ENCODE results near the gene FN3KRP. TPM values are rescaled to one million over a fixed set of nuclear protein-coding genes. Genes with fewer than 3 reads are reported as not detected.

Gene FN3KRP
- total and polyA plus RNA-seq, 3 donors from 2014 or later: 26.9 to 30.2 (median 29.3) TPM

- intact Hi-C loops (cut with DNase I; ENCODE audit: low total_unique reads): no loop called here
These were observed 17.0 kb upstream of the FN3KRP start for GRCh38 chr17:82699551-82699950.

GRCh38 chr17:82702231-82702927 lies 14.1 kb upstream of the FN3KRP start:
- DNase-seq: no peak
- TF ChIP-seq CTCF (IDR thresholded peaks at IDR 0.05) (no peak), POLR2A (IDR thresholded peaks at IDR 0.05) (no peak)
- H3K4me3 ChIP-seq: no peak overlapping the region
- intact Hi-C loops (cut with DNase I; ENCODE audit: low total_unique reads): no loop called here
- H3K27ac ChIP-seq: no peak overlapping the region
- no peaks in the 10 kb centered on the region for H3K9me3 ChIP-seq
- no peaks in the 10 kb centered on the region for H3K36me3 ChIP-seq (ENCODE audit: low read depth, missing control alignments)
- H3K4me1 ChIP-seq: no peaks in the 10 kb centered on the region
- 56 to 59% methylated on average over 19 to 20 of the region's 20 CpGs for WGBS, 2 donors
- no peaks in the 10 kb centered on the region for H3K27me3 ChIP-seq

More at GRCh38 chr17:82699551-82699950, 17.0 kb upstream of the FN3KRP start:
- 68 to 71% methylated on average over 7 to 13 of the region's 13 CpGs for WGBS, 2 donors
- Histone ChIP-seq H3K36me3 (ENCODE audit: low read depth, missing control alignments) (no peaks in the 10 kb centered on the region), H3K27me3 (no peaks in the 10 kb centered on the region), H3K27ac (no peak overlapping the region), H3K4me3 (no peak overlapping the region), H3K4me1 (peaks cover 4% of the 10 kb centered on the region), H3K9me3 (no peaks in the 10 kb centered on the region)
- TF ChIP-seq POLR2A (IDR thresholded peaks at IDR 0.05): no peak
- TF ChIP-seq CTCF (IDR thresholded peaks at IDR 0.05): no peak
- DNase-seq: no peak

- intact Hi-C loops (cut with DNase I; ENCODE audit: low total_unique reads): no loop called here
- no peaks in the 10 kb centered on the region for H3K36me3 ChIP-seq (ENCODE audit: low read depth, missing control alignments)
- no peaks in the 10 kb centered on the region for H3K4me1 ChIP-seq
- 80 to 81% methylated on average over 10 to 26 of the region's 26 CpGs for WGBS, 2 donors
- H3K27ac ChIP-seq: no peak overlapping the region
- TF ChIP-seq POLR2A (IDR thresholded peaks at IDR 0.05): no peak
- TF ChIP-seq CTCF (IDR thresholded peaks at IDR 0.05): no peak
- no peaks in the 10 kb centered on the region for H3K9me3 ChIP-seq
- no peak overlapping the region for H3K4me3 ChIP-seq
- no peaks in the 10 kb centered on the region for H3K27me3 ChIP-seq
- no peak for DNase-seq
These were observed 13.3 kb upstream of the FN3KRP start for GRCh38 chr17:82703036-82703745.

GRCh38 chr17:82703935-82704865 lies 12.3 kb upstream of the FN3KRP start:
- Histone ChIP-seq H3K27me3 (no peaks in the 10 kb centered on the region), H3K4me1 (no peaks in the 10 kb centered on the region), H3K27ac (no peak overlapping the region), H3K36me3 (ENCODE audit: low read depth, missing control alignments) (no peaks in the 10 kb centered on the region), H3K9me3 (no peaks in the 10 kb centered on the region), H3K4me3 (no peak overlapping the region)
- TF ChIP-seq POLR2A (IDR thresholded peaks at IDR 0.05): no peak
- TF ChIP-seq CTCF (IDR thresholded peaks at IDR 0.05): no peak
- intact Hi-C loops (cut with DNase I; ENCODE audit: low total_unique reads): no loop called here
- 69 to 83% methylated on average over 30 to 38 of the region's 38 CpGs for WGBS, 2 donors
- peak; percentile 34 for DNase-seq

All from testis (tissue), 3 donors.